Parathyroid adenoma (tissue), 2 donors: Measurements from ENCODE around the gene AGBL5.

Experiments used
- H2AFZ ChIP-seq: fragments of 300-600 bp; sonication (generic); one replicate; pipeline ENCODE4 v1.7.0; 2017; ENCODE audit warnings: antibody characterized with exemption, mild to moderate bottlenecking
- H3K27ac ChIP-seq: fragments of 300-600 bp; sonication (generic); one replicate; pipeline ENCODE4 v1.7.0; 2017
- H3K27me3 ChIP-seq: fragments of 300-600 bp; sonication (generic); one replicate; pipeline ENCODE4 v1.7.0; 2017; ENCODE audit warnings: low read length; ENCODE audit not compliant: control insufficient read depth, insufficient read depth
- H3K36me3 ChIP-seq: fragments of 300-600 bp; sonication (generic); one replicate; pipeline ENCODE4 v1.7.0; 2017; ENCODE audit warnings: low read length; ENCODE audit not compliant: control insufficient read depth, insufficient read depth
- H3K4me1 ChIP-seq: fragments of 300-600 bp; sonication (generic); one replicate; pipeline ENCODE4 v1.7.0; 2017; ENCODE audit warnings: control low read depth
- H3K4me2 ChIP-seq: fragments of 300-600 bp; sonication (generic); one replicate; pipeline ENCODE4 v1.7.0; 2017; ENCODE audit warnings: low read length
- H3K4me3 ChIP-seq: fragments of 300-600 bp; sonication (generic); one replicate; pipeline ENCODE4 v1.7.0; 2017; ENCODE audit warnings: low read depth, low read length
- H3K79me2 ChIP-seq: fragments of 300-600 bp; sonication (generic); one replicate; pipeline ENCODE4 v1.7.0; 2017; ENCODE audit warnings: control low read depth
- H3K9ac ChIP-seq: fragments of 300-600 bp; sonication (generic); one replicate; pipeline ENCODE4 v1.7.0; 2017; ENCODE audit warnings: mild to moderate bottlenecking
- H3K9me3 ChIP-seq: fragments of 300-600 bp; sonication (generic); one replicate; pipeline ENCODE4 v1.7.0; 2017; ENCODE audit warnings: low read length; ENCODE audit not compliant: control insufficient read depth
- TF ChIP-seq, protein P1 (sequence below): fragments of 300-600 bp; sonication (generic); IDR thresholded peaks from one replicate; pipeline ENCODE4 v1.7.0; 2017; ENCODE audit warnings: antibody characterized with exemption, mild to moderate bottlenecking
- donor health status: primary hyperparathyroidism.

Gene AGBL5

DNA sequence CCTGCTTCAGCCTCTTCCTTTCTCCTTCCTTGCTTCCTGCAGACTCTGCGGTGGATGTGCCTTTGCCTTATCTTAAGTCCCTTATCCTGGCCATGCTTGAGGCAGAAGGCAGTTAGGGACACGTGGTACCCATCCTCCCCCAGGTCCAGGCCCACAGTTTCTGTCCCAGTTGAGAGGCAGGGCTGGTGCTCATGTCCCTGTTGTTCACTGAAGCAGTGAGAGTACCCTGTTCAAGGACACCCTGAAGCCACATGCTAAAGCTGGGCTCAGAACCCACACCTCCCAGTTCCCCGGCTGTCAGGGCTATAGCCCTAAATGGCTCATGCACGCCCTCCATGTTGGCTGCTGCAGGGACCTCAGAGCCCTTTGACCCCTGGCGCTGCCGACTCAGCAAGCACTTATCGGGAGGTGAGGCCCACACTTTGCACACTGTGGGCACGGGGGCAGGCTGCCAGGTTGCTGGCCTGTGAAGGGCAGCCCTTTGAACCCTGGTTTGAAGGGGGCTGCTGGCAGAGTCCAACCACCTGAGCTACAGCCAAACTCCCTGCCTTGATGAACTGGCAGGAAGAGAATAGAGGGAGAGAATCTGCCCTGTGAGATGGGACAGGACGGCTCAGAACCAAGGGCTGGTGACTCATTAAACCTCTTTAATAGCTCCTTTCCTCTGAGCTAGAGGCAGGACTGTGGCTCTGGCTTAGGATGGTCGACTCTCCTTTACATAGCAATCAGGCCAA is 41.4 kb downstream of the AGBL5 start:
- no peak overlapping the region for H3K9ac ChIP-seq
- H2AFZ ChIP-seq: peak overlapping the region; percentile 86
- no peaks in the 10 kb centered on the region for H3K79me2 ChIP-seq
- no peak overlapping the region for H3K4me2 ChIP-seq
- H3K36me3 ChIP-seq: no peaks in the 10 kb centered on the region
- H3K27me3 ChIP-seq: no peaks in the 10 kb centered on the region
- H3K9me3 ChIP-seq: no peaks in the 10 kb centered on the region
- peak overlapping the region; percentile 8 for H3K27ac ChIP-seq
- TF ChIP-seq, protein P1, sequence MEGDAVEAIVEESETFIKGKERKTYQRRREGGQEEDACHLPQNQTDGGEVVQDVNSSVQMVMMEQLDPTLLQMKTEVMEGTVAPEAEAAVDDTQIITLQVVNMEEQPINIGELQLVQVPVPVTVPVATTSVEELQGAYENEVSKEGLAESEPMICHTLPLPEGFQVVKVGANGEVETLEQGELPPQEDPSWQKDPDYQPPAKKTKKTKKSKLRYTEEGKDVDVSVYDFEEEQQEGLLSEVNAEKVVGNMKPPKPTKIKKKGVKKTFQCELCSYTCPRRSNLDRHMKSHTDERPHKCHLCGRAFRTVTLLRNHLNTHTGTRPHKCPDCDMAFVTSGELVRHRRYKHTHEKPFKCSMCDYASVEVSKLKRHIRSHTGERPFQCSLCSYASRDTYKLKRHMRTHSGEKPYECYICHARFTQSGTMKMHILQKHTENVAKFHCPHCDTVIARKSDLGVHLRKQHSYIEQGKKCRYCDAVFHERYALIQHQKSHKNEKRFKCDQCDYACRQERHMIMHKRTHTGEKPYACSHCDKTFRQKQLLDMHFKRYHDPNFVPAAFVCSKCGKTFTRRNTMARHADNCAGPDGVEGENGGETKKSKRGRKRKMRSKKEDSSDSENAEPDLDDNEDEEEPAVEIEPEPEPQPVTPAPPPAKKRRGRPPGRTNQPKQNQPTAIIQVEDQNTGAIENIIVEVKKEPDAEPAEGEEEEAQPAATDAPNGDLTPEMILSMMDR: no peak
- H3K4me3 ChIP-seq: no peak overlapping the region
- H3K4me1 ChIP-seq: peaks cover 27% of the 10 kb centered on the region

DNA sequence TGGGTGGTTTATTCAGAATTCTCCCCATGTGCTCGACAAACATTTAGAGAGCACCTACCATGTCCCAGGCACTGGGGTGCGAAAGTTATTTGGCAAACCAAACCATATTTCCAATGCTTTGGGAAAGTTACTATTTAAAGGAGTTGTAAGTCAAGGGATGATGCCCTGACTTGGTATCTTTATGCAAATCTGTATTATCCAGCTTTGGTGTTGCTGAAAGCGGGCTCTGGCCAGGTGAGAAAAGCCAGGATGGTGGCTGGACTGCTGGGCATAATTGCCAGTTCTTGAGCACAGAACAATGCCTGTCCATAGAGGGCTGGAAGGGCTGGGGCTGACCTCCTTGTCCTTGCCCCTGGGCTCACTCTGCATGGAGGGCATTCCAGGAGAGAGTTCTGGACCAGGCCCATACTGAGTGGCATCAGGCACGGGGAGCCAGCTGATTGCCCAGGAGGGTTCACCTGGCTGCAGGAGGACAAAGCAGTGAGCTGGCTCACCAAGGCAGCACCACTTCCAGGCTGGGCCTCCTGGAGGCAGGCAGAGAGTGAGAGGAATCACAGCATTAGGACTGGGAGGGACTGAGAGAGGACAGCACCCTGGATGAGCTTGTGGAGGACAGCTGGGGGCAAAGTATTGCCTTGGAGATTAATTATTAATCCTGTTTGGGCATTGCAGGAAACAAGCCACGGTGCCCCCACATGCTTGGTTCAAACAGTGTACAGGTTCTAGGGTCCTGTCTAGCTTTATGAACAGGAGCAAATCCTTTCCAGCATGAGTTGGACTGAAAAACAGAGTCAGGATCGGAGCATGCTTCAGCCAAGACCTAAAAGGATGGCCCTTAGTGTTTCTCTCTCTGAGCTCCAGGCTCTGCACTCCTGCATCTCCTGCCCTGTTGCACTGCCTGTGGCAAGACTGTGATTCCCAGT is 42.2 kb downstream of the AGBL5 start:
- H3K9ac ChIP-seq: no peak overlapping the region
- no peaks in the 10 kb centered on the region for H3K36me3 ChIP-seq
- H3K27me3 ChIP-seq: no peaks in the 10 kb centered on the region
- peaks cover 27% of the 10 kb centered on the region for H3K4me1 ChIP-seq
- no peaks in the 10 kb centered on the region for H3K9me3 ChIP-seq
- H3K4me3 ChIP-seq: no peak overlapping the region
- TF ChIP-seq, protein P1: no peak
- H3K79me2 ChIP-seq: no peaks in the 10 kb centered on the region
- peak overlapping the region; percentile 8 for H3K27ac ChIP-seq
- H3K4me2 ChIP-seq: no peak overlapping the region
- H2AFZ ChIP-seq: peak overlapping the region; percentile 86

DNA sequence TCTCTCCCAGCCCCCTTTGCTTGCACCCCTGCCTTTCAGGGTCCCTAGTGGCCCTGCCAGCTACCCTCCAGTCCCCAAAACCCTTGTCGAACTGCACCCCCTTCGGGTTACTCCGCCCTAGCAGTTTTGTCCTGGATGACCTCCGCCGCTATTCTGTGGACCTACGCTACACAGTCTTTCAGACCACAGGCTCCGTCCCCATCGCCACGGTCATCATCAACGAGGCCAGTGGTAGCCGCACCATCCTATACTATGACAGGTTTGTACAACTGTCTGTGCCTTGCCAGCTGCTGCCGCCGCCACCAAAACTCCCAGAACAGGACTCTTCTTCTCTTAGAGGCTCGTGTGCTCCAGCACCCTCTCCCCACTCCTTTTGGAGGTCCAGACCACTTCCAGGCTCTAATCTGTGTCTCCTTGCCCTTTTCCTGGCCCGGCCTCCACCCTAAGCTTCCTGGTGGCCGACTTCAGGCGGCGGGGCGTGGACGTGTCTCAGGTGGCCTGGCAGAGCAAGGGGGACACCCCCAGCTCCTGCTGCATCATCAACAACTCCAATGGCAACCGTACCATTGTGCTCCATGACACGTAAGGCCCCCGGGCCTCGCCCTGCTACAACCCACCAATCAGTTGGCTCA is 43.0 kb downstream of the AGBL5 start:
- Histone ChIP-seq H3K9ac (no peak overlapping the region), H3K9me3 (no peaks in the 10 kb centered on the region), H3K4me1 (peaks cover 27% of the 10 kb centered on the region), H2AFZ (no peak overlapping the region), H3K27me3 (no peaks in the 10 kb centered on the region), H3K4me3 (no peak overlapping the region), H3K36me3 (no peaks in the 10 kb centered on the region), H3K79me2 (no peaks in the 10 kb centered on the region), H3K27ac (no peak overlapping the region), H3K4me2 (no peak overlapping the region)
- TF ChIP-seq, protein P1: no peak

DNA sequence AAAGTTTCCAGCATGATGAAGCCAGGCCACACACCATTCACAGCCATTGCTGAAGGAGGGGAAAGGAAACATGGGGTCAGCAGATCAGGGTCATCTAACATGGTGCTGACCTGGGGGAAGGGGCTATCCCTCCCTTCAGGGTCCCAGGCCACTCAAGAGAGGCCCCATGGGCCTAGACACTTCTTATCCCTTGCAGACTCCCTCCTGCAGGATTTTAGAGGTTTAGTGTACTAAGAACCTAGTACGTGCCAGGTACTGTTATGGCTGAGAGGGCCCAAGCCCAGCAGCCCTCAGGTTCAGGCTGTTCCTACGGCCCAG is 43.9 kb downstream of the AGBL5 start:
- Histone ChIP-seq H3K9ac (no peak overlapping the region), H3K4me1 (peaks cover 27% of the 10 kb centered on the region), H3K36me3 (no peaks in the 10 kb centered on the region), H3K4me3 (no peak overlapping the region), H3K27me3 (no peaks in the 10 kb centered on the region), H3K4me2 (no peak overlapping the region), H3K27ac (no peak overlapping the region), H3K9me3 (no peaks in the 10 kb centered on the region), H2AFZ (no peak overlapping the region), H3K79me2 (no peaks in the 10 kb centered on the region)
- TF ChIP-seq, protein P1: no peak
